Measurements from ENCODE around the gene ANKS3.

ANKS3 gene

GRCh38 chr16:4723071-4723767 is 10.9 kb downstream of the ANKS3 start:
- DNase-seq: no peak

- DNase-seq: no peak
These were observed 15.6 kb downstream of the ANKS3 start for GRCh38 chr16:4718466-4718865.

GRCh38 chr16:4714996-4715395 is 19.1 kb downstream of the ANKS3 start:
- no peak for DNase-seq

- no peak for DNase-seq
These were observed 20.2 kb downstream of the ANKS3 start for GRCh38 chr16:4713663-4714501.

- DNase-seq: no peak
These were observed 24.6 kb downstream of the ANKS3 start for GRCh38 chr16:4709481-4709880.

- no peak for DNase-seq
These were observed 27.2 kb downstream of the ANKS3 start for GRCh38 chr16:4706871-4707270.

GRCh38 chr16:4704913-4705312 is 29.2 kb downstream of the ANKS3 start:
- DNase-seq: no peak

- DNase-seq: no peak
These were observed 29.6 kb downstream of the ANKS3 start for GRCh38 chr16:4704491-4704890.

GRCh38 chr16:4703906-4704305 is 30.2 kb downstream of the ANKS3 start:
- no peak for DNase-seq

GRCh38 chr16:4702466-4702808 is 31.6 kb downstream of the ANKS3 start:
- DNase-seq: no peak

GRCh38 chr16:4701791-4702465 is 32.1 kb downstream of the ANKS3 start:
- DNase-seq: no peak

- DNase-seq: no peak
These were observed 32.9 kb downstream of the ANKS3 start for GRCh38 chr16:4700997-4701743.

GRCh38 chr16:4700380-4700996 is 33.6 kb downstream of the ANKS3 start:
- no peak for DNase-seq

GRCh38 chr16:4699046-4699556 is 35.0 kb downstream of the ANKS3 start:
- DNase-seq: no peak

- DNase-seq: no peak
These were observed 35.6 kb downstream of the ANKS3 start for GRCh38 chr16:4698321-4699045.

- no peak for DNase-seq
These were observed 36.2 kb downstream of the ANKS3 start for GRCh38 chr16:4697848-4698291.

- DNase-seq: no peak
These were observed 36.9 kb downstream of the ANKS3 start for GRCh38 chr16:4696905-4697847.

- DNase-seq: no peak
These were observed 37.7 kb downstream of the ANKS3 start for GRCh38 chr16:4696172-4696904.

- DNase-seq: no peak
These were observed 38.4 kb downstream of the ANKS3 start for GRCh38 chr16:4695473-4696171.

Data from activated naive CD4-positive, alpha-beta T cell treated with anti-CD3 and anti-CD28 coated beads, Interleukin-2, amount 50 U/mL, for 16 hours (primary cell).